Endothelial cell of umbilical vein (primary cell): ENCODE results near the gene CFAP46.

Experiments
- CTCF ChIP-seq, 2 donors: IDR thresholded peaks; 1 replicate in 1 of 2; 2 replicates in 1 of 2; pipeline ENCODE4 v1.5.1; 2011; ENCODE audit warnings: low read length in 2 of 2, mild to moderate bottlenecking in 2 of 2, moderate library complexity in 2 of 2, control low read depth in 1 of 2, inconsistent platforms in 1 of 2, low read depth in 1 of 2; ENCODE audit not compliant: insufficient read depth in 1 of 2; ENCODE audit errors: extremely low read depth in 1 of 2
- EZH2 ChIP-seq: IDR thresholded peaks from 2 replicates; pipeline ENCODE4 v1.6.1; 2012; ENCODE audit warnings: borderline replicate concordance, low read depth, mild to moderate bottlenecking, moderate library complexity, low read length, inconsistent platforms; ENCODE audit not compliant: severe bottlenecking
- FOS ChIP-seq: IDR thresholded peaks from 2 replicates; pipeline ENCODE4 v1.6.1; 2011; ENCODE audit warnings: mild to moderate bottlenecking, low read length, moderate library complexity, borderline replicate concordance; ENCODE audit not compliant: insufficient read depth
- GATA2 ChIP-seq: IDR thresholded peaks from 2 replicates; pipeline ENCODE4 v1.7.0; 2011; ENCODE audit warnings: low read depth, mild to moderate bottlenecking, moderate library complexity, mixed read lengths, low read length; ENCODE audit not compliant: insufficient read length, insufficient read depth
- MAX ChIP-seq: IDR thresholded peaks from 2 replicates; pipeline ENCODE4 v1.6.1; 2011; ENCODE audit not compliant: insufficient read depth, insufficient read length
- MYC ChIP-seq: IDR thresholded peaks from one replicate; pipeline ENCODE4 v1.6.1; 2011; ENCODE audit warnings: mild to moderate bottlenecking, low read depth, low read length
- POLR2A ChIP-seq: IDR thresholded peaks from 2 replicates; pipeline ENCODE4 v1.6.1; 2012; ENCODE audit warnings: low read depth, mild to moderate bottlenecking, control low read depth, low read length
- POLR2AphosphoS5 ChIP-seq: IDR thresholded peaks from 2 replicates; pipeline ENCODE4 v1.6.1; 2012; ENCODE audit warnings: low read depth, mild to moderate bottlenecking, control low read depth, low read length, moderate library complexity; ENCODE audit not compliant: insufficient read depth

- no peak for TF ChIP-seq GATA2
- no peak for TF ChIP-seq POLR2A
- TF ChIP-seq POLR2AphosphoS5, result no peak
- no peak for TF ChIP-seq CTCF (IDR thresholded peaks at IDR 0.05; ENCODE audit: extremely low read depth in 1 of 2, insufficient read depth in 1 of 2, low read depth in 1 of 2, low read length in 2 of 2)
- TF ChIP-seq EZH2, result no peak
- no peak for TF ChIP-seq FOS
- no peak for TF ChIP-seq MAX
- TF ChIP-seq MYC, result no peak
Measured at GRCh38 chr10:132860532-132860931, 81.8 kb downstream of the CFAP46 start.
